Measurements from ENCODE around the gene SLC38A10. TPM values are rescaled to one million over a fixed set of nuclear protein-coding genes. Genes with fewer than 3 reads are reported as not detected.

Gene SLC38A10
- total RNA-seq, 1 experiment from 2014 or later, result 43.8 TPM

- Histone ChIP-seq H3K18ac (ENCODE audit: insufficient read length, low read depth, low read length) (no peak overlapping the region), H3T11ph (ENCODE audit: low read length) (no peak overlapping the region), H4K5ac (ENCODE audit: insufficient read length, low read depth, low read length) (no peak overlapping the region), H2AFZ (ENCODE audit: low read length) (no peak overlapping the region), H2BK120ac (ENCODE audit: low read depth, low read length, poor library complexity, severe bottlenecking) (no peak overlapping the region), H3K79me1 (ENCODE audit: insufficient read depth, low read depth, low read length, poor library complexity, severe bottlenecking) (no peaks in the 10 kb centered on the region), H3K79me2 (ENCODE audit: insufficient read depth, low read length) (no peaks in the 10 kb centered on the region), H2BK20ac (ENCODE audit: low read depth, low read length, poor library complexity, severe bottlenecking) (no peak overlapping the region), H2BK15ac (ENCODE audit: low read depth, low read length) (no peak overlapping the region), H3K23ac (ENCODE audit: insufficient read length, low read depth, low read length) (no peak overlapping the region), H3K9ac (ENCODE audit: extremely low read depth, insufficient read length, low read length) (no peak overlapping the region), H3K14ac (ENCODE audit: insufficient read depth, low read length) (no peak overlapping the region), H3K56ac (ENCODE audit: insufficient read length, low read depth, low read length) (no peak overlapping the region), H2BK5ac (ENCODE audit: insufficient read length, low read length) (no peak overlapping the region), H3K4me1 (ENCODE audit: insufficient read depth, low read length) (no peaks in the 10 kb centered on the region), H4K8ac (replicated peaks; ENCODE audit: insufficient read length, low read depth, low read length) (no peak overlapping the region), H4K20me1 (ENCODE audit: control insufficient read depth, insufficient read depth, insufficient read length) (no peaks in the 10 kb centered on the region), H3K4me2 (ENCODE audit: insufficient read depth, insufficient read length, low read length) (no peak overlapping the region), H2AK5ac (ENCODE audit: insufficient read length, low read length) (no peak overlapping the region), H3K4ac (ENCODE audit: low read depth, low read length) (no peak overlapping the region), H3K23me2 (ENCODE audit: insufficient read length, low read depth, low read length, poor library complexity, severe bottlenecking) (no peaks in the 10 kb centered on the region), H3K27ac (ENCODE audit: insufficient read length, low read depth, low read length) (no peak overlapping the region), H2BK12ac (ENCODE audit: insufficient read length, low read depth, low read length) (no peak overlapping the region), H4K91ac (ENCODE audit: insufficient read length, low read depth, low read length) (no peak overlapping the region), H3K27me3 (ENCODE audit: insufficient read depth, low read length) (no peaks in the 10 kb centered on the region), H3K9me3 (ENCODE audit: control insufficient read depth, low read depth, low read length) (no peaks in the 10 kb centered on the region)
- Mint-ChIP-seq H3K27me3 (ENCODE audit: low read depth) (peaks cover 7% of the 10 kb centered on the region), H3K27ac (no peak overlapping the region), H3K4me1 (peaks cover 6 to 12% of the 10 kb centered on the region in 2 experiments), H3K9me3 (peaks cover 2 to 3% of the 10 kb centered on the region in 2 experiments; a peak in 2 of 5 replicates), H3K36me3 (ENCODE audit: insufficient read depth in 1 of 3, low read depth in 3 of 3) (peaks cover 0 to 2% (median 0%) of the 10 kb centered on the region in 3 experiments; a peak in 2 of 7 replicates), H3K4me3 (no peak overlapping the region)
- no CpG with 5 or more reads among the region's 11 CpGs for WGBS (ENCODE audit: extremely low coverage, insufficient read length, low lambda C conversion rate)
- TF ChIP-seq, protein P1, sequence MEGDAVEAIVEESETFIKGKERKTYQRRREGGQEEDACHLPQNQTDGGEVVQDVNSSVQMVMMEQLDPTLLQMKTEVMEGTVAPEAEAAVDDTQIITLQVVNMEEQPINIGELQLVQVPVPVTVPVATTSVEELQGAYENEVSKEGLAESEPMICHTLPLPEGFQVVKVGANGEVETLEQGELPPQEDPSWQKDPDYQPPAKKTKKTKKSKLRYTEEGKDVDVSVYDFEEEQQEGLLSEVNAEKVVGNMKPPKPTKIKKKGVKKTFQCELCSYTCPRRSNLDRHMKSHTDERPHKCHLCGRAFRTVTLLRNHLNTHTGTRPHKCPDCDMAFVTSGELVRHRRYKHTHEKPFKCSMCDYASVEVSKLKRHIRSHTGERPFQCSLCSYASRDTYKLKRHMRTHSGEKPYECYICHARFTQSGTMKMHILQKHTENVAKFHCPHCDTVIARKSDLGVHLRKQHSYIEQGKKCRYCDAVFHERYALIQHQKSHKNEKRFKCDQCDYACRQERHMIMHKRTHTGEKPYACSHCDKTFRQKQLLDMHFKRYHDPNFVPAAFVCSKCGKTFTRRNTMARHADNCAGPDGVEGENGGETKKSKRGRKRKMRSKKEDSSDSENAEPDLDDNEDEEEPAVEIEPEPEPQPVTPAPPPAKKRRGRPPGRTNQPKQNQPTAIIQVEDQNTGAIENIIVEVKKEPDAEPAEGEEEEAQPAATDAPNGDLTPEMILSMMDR (conservative IDR thresholded peaks at IDR 0.05), result no peak
- DNase-seq, result no peak
Observed at GRCh38 chr17:81303385-81303784, 8.3 kb upstream of the SLC38A10 start.

Measured in H9 (cell line).